HL-60/S4 treated with phorbol 12-myristate 13-acetate at 8.2 ng/mL for 4 days and 3 days (cell line): ENCODE measurements around the gene UBXN11.

Experiments used
- in situ Hi-C: fragments of 300-500 bp; cut with MboI; formaldehyde crosslinking; loops from 2 replicates; pipeline ENCODE4 v1.15.0; 2022; ENCODE audit warnings: low sequenced_read_pairs

The UBXN11 gene

GRCh38 chr1:26286064-26286416, 20.4 kb downstream of the UBXN11 start:
- in situ Hi-C loops = no loop called here

GRCh38 chr1:26285366-26286063, 20.9 kb downstream of the UBXN11 start:
- in situ Hi-C loops = no loop called here

- in situ Hi-C loops = no loop called here
These were observed 21.7 kb downstream of the UBXN11 start for GRCh38 chr1:26284597-26285347.

- in situ Hi-C loops = no loop called here
These were observed 22.4 kb downstream of the UBXN11 start for GRCh38 chr1:26283871-26284596.

- in situ Hi-C loops = no loop called here
These were observed 23.1 kb downstream of the UBXN11 start for GRCh38 chr1:26283279-26283853.

GRCh38 chr1:26282401-26282918, 24.0 kb downstream of the UBXN11 start:
- in situ Hi-C loops = no loop called here

GRCh38 chr1:26281971-26282370, 24.5 kb downstream of the UBXN11 start:
- in situ Hi-C loops = no loop called here

- in situ Hi-C loops = no loop called here
These were observed 25.1 kb downstream of the UBXN11 start for GRCh38 chr1:26281091-26281958.

GRCh38 chr1:26280333-26281042, 25.9 kb downstream of the UBXN11 start:
- in situ Hi-C loops = no loop called here

GRCh38 chr1:26279456-26280332, 26.7 kb downstream of the UBXN11 start, which contains the start of gene SH3BGRL3:
Gene SH3BGRL3 (plus strand): TSS chr1:26280086. CDS start chr1:26280156, 70 bp downstream.
- in situ Hi-C loops = no loop called here

- in situ Hi-C loops = no loop called here
These were observed 27.5 kb downstream of the UBXN11 start for GRCh38 chr1:26278724-26279455.

GRCh38 chr1:26278303-26278702, 28.1 kb downstream of the UBXN11 start:
- in situ Hi-C loops = no loop called here

GRCh38 chr1:26277719-26278118, 28.7 kb downstream of the UBXN11 start:
- in situ Hi-C loops = no loop called here

- in situ Hi-C loops = no loop called here
These were observed 29.2 kb downstream of the UBXN11 start for GRCh38 chr1:26277261-26277661.

- in situ Hi-C loops = no loop called here
These were observed 30.0 kb downstream of the UBXN11 start for GRCh38 chr1:26276432-26276838.

- in situ Hi-C loops = no loop called here
These were observed 30.6 kb downstream of the UBXN11 start for GRCh38 chr1:26275580-26276431.
